ENCODE results near the gene CNOT9.

DNA sequence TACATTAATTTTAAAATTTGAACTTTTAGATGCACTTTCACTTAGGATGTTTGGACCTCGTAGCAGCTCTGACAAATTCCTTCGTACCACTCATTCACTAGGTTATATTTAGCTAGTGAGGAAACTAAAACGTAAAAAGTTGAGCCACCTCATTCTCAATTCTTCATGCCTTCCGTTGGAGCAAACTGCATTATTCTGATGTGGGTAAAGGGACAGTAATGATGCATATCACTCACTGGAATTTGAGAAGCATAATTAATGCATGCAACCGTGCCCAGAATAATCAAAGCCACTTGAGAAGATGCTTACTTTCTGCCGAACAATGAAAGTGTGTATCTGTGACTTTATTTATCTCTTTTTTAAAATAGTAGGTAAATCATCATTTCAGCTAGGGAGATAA, 2.2 kb downstream of the CNOT9 start:
- TF ChIP-seq, protein P1, sequence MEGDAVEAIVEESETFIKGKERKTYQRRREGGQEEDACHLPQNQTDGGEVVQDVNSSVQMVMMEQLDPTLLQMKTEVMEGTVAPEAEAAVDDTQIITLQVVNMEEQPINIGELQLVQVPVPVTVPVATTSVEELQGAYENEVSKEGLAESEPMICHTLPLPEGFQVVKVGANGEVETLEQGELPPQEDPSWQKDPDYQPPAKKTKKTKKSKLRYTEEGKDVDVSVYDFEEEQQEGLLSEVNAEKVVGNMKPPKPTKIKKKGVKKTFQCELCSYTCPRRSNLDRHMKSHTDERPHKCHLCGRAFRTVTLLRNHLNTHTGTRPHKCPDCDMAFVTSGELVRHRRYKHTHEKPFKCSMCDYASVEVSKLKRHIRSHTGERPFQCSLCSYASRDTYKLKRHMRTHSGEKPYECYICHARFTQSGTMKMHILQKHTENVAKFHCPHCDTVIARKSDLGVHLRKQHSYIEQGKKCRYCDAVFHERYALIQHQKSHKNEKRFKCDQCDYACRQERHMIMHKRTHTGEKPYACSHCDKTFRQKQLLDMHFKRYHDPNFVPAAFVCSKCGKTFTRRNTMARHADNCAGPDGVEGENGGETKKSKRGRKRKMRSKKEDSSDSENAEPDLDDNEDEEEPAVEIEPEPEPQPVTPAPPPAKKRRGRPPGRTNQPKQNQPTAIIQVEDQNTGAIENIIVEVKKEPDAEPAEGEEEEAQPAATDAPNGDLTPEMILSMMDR (IDR thresholded peaks at IDR 0.05), result no peak
- no peak for TF ChIP-seq EZH2 (IDR thresholded peaks at IDR 0.05; ENCODE audit: borderline replicate concordance, insufficient read depth, low read depth, low read length, poor library complexity, severe bottlenecking)
